ENCODE data around the gene NUDT1. TPM values are rescaled to one million over a fixed set of nuclear protein-coding genes. Genes with fewer than 3 reads are reported as not detected.
A peak's percentile ranks its signal among the peaks of the same experiment; 100 is the strongest.

Gene NUDT1
- total and polyA plus RNA-seq, 2 donors (not counting 3 experiments of a cell fraction or from before 2014, with no cell fraction given) = 23.9 to 25.9 TPM

GRCh38 chr7:2281541-2281940, 39.5 kb downstream of the NUDT1 start:
- H3K4me3 ChIP-seq (replicated peaks in 1 of 3; ENCODE audit: insufficient read depth in 1 of 3, low read depth in 1 of 3, low read length in 3 of 3) = no peak overlapping the region
- POLR2A ChIA-PET = no interaction called here
- no peaks in the 10 kb centered on the region for H3K4me1 ChIP-seq (ENCODE audit: control insufficient read depth, extremely low read depth, insufficient read depth, low read length)
- peak; percentile 40 for DNase-seq (ENCODE audit: low read depth, low spot score)
- H4K20me1 ChIP-seq (replicated peaks; ENCODE audit: control insufficient read depth, extremely low read depth, insufficient read depth, low read length) = no peaks in the 10 kb centered on the region
- BruUV-seq (replicated peaks) = no TSS peak
- no peak overlapping the region for H3K9ac ChIP-seq (replicated peaks; ENCODE audit: extremely low read depth, insufficient read depth, low read length)
- no peaks in the 10 kb centered on the region for H3K27me3 ChIP-seq (ENCODE audit: control insufficient read depth in 2 of 2, insufficient read depth in 2 of 2, low read length in 2 of 2)
- H3K27ac ChIP-seq (ENCODE audit: insufficient read depth, low read depth, low read length) = no peak overlapping the region
- no peaks in the 10 kb centered on the region for H3K79me2 ChIP-seq (ENCODE audit: control insufficient read depth, insufficient read depth, low read length)
- no peak for TF ChIP-seq MAX (IDR thresholded peaks at IDR 0.05; ENCODE audit: insufficient read depth, insufficient read length)
- TF ChIP-seq MYC (IDR thresholded peaks at IDR 0.05; ENCODE audit: low read depth, low read length) = no peak
- TF ChIP-seq FOS (IDR thresholded peaks at IDR 0.05; ENCODE audit: borderline replicate concordance, insufficient read depth, low read length) = no peak
- TF ChIP-seq CTCF (IDR thresholded peaks at IDR 0.05; ENCODE audit: extremely low read depth in 1 of 2, insufficient read depth in 1 of 2, low read depth in 1 of 2, low read length in 2 of 2) = no peak
- no peak for TF ChIP-seq EZH2 (IDR thresholded peaks at IDR 0.05; ENCODE audit: borderline replicate concordance, low read depth, low read length, severe bottlenecking)
- TF ChIP-seq JUN (IDR thresholded peaks at IDR 0.05; ENCODE audit: borderline replicate concordance, insufficient read depth, insufficient read length, low read depth) = no peak
- TF ChIP-seq POLR2AphosphoS5 (IDR thresholded peaks at IDR 0.05; ENCODE audit: insufficient read depth, low read depth, low read length) = no peak
- no peak for TF ChIP-seq GATA2 (IDR thresholded peaks at IDR 0.05; ENCODE audit: insufficient read depth, insufficient read length, low read depth, low read length)
- no peak for TF ChIP-seq POLR2A (IDR thresholded peaks at IDR 0.05; ENCODE audit: low read depth, low read length)
- CTCF ChIA-PET = interaction anchor here (0.5 to 1.5 kb wide), 2 partner anchors 12 to 67 kb away, joined by 3 read pairs; no protein-coding TSS in a partner anchor
- no peak overlapping the region for H3K4me2 ChIP-seq (ENCODE audit: insufficient read depth, low read length)
- no peaks in the 10 kb centered on the region for H3K36me3 ChIP-seq (ENCODE audit: control insufficient read depth in 2 of 2, extremely low read depth in 1 of 2, insufficient read depth in 2 of 2, low read length in 2 of 2)
- H2AFZ ChIP-seq (ENCODE audit: low read depth, low read length) = no peak overlapping the region
- no peaks in the 10 kb centered on the region for H3K9me3 ChIP-seq (replicated peaks; ENCODE audit: control insufficient read depth, insufficient read depth, low read length)
- no peaks in the 10 kb centered on the region for H3K9me1 ChIP-seq (replicated peaks; ENCODE audit: control insufficient read depth, extremely low read depth, insufficient read depth, low read length)
- intact Hi-C loops (cut with micrococcal nuclease) = no loop called here
- dilution Hi-C loops (cut with MboI; ENCODE audit: extremely low pct_ligation_motif_present, low sequenced_read_pairs) = no loop called here
- FAIRE-seq = peak; percentile 78

Data from endothelial cell of umbilical vein (primary cell).